Liver (tissue), 3 donors: ENCODE data around the gene APP.

ENCODE experiments used
- GABPA ChIP-seq, 2 donors: IDR thresholded peaks in 1 of 2; conservative IDR thresholded peaks in 1 of 2; 2 replicates each; pipeline ENCODE4 v1.6.1; 2016; ENCODE audit warnings: antibody characterized with exemption in 2 of 2, mild to moderate bottlenecking in 1 of 2, moderate library complexity in 1 of 2
- TAF1 ChIP-seq: conservative IDR thresholded peaks from 2 replicates; pipeline ENCODE4 v1.6.1; 2016; ENCODE audit warnings: antibody characterized with exemption, mild to moderate bottlenecking
- TF ChIP-seq, protein P1 (sequence below): fragments of 150-350 bp; IDR thresholded peaks from 2 replicates; pipeline ENCODE4 v1.5.1; 2017; ENCODE audit warnings: improper control_type of control experiment, low read depth, low read length; ENCODE audit not compliant: missing input control
- TF ChIP-seq, protein P2 (sequence below): IDR thresholded peaks from 2 replicates; pipeline ENCODE4 v1.6.1; 2016; ENCODE audit warnings: antibody characterized with exemption, mild to moderate bottlenecking
- donor health status: healthy.
- donor health status: healthy.

DNA sequence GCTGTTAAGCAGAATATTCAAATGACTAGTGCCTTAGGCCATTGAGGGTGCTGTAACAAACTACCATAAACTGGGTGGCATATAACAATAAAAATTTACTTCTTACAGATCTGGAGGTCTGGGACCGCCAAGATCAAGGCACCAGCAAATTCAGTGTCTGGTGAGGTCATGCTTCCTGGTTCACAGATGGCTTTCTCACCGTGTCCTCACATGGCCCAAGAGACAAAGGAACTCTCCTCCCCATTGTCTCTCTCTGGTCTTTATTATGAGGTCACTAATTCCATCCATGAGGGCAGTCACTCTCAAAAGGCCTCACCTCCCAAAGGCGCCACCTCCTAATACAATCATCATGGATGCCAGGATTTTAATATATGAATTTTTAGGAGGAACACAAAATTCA lies 308.5 kb downstream of the APP start:
- TF ChIP-seq, protein P1, sequence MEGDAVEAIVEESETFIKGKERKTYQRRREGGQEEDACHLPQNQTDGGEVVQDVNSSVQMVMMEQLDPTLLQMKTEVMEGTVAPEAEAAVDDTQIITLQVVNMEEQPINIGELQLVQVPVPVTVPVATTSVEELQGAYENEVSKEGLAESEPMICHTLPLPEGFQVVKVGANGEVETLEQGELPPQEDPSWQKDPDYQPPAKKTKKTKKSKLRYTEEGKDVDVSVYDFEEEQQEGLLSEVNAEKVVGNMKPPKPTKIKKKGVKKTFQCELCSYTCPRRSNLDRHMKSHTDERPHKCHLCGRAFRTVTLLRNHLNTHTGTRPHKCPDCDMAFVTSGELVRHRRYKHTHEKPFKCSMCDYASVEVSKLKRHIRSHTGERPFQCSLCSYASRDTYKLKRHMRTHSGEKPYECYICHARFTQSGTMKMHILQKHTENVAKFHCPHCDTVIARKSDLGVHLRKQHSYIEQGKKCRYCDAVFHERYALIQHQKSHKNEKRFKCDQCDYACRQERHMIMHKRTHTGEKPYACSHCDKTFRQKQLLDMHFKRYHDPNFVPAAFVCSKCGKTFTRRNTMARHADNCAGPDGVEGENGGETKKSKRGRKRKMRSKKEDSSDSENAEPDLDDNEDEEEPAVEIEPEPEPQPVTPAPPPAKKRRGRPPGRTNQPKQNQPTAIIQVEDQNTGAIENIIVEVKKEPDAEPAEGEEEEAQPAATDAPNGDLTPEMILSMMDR, result no peak
- TF ChIP-seq GABPA (IDR thresholded peaks at IDR 0.05 in 1 of 2, conservative IDR thresholded peaks at IDR 0.05 in 1 of 2), result no peak
- no peak for TF ChIP-seq TAF1
- TF ChIP-seq, protein P2, sequence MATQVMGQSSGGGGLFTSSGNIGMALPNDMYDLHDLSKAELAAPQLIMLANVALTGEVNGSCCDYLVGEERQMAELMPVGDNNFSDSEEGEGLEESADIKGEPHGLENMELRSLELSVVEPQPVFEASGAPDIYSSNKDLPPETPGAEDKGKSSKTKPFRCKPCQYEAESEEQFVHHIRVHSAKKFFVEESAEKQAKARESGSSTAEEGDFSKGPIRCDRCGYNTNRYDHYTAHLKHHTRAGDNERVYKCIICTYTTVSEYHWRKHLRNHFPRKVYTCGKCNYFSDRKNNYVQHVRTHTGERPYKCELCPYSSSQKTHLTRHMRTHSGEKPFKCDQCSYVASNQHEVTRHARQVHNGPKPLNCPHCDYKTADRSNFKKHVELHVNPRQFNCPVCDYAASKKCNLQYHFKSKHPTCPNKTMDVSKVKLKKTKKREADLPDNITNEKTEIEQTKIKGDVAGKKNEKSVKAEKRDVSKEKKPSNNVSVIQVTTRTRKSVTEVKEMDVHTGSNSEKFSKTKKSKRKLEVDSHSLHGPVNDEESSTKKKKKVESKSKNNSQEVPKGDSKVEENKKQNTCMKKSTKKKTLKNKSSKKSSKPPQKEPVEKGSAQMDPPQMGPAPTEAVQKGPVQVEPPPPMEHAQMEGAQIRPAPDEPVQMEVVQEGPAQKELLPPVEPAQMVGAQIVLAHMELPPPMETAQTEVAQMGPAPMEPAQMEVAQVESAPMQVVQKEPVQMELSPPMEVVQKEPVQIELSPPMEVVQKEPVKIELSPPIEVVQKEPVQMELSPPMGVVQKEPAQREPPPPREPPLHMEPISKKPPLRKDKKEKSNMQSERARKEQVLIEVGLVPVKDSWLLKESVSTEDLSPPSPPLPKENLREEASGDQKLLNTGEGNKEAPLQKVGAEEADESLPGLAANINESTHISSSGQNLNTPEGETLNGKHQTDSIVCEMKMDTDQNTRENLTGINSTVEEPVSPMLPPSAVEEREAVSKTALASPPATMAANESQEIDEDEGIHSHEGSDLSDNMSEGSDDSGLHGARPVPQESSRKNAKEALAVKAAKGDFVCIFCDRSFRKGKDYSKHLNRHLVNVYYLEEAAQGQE, result no peak
